Gastrocnemius medialis (tissue), 4 donors: Measurements from ENCODE around the gene IFITM10. TPM values are rescaled to one million over a fixed set of nuclear protein-coding genes. Genes with fewer than 3 reads are reported as not detected.
A peak's percentile ranks its signal among the peaks of the same experiment; 100 is the strongest.

Experiments used
- ATAC-seq, 2 donors: fragments of 150-250 bp; one replicate each; pipeline ENCODE4 v1.9.1; 2016
- DNase-seq, 2 donors: peaks; one replicate each; pipeline ENCODE4 v3.0.0-alpha.2; 2019
- H3K27ac ChIP-seq, 4 donors: fragments of 200-600 bp; sonication (generic); 1 replicate in 1 of 4; 2 replicates in 3 of 4; pipeline ENCODE4 v1.5.1; 2016 to 2018; ENCODE audit warnings: mild to moderate bottlenecking in 2 of 4, moderate library complexity in 1 of 4
- H3K27me3 ChIP-seq, 3 donors: fragments of 200-600 bp; sonication (generic) in 2 of 3; 1 replicate in 1 of 3; 2 replicates in 2 of 3; pipeline versions ENCODE4 v1.5.1 to v1.6.0; 2016 to 2019; ENCODE audit warnings: mild to moderate bottlenecking in 1 of 3, moderate library complexity in 1 of 3
- H3K36me3 ChIP-seq, 2 donors: fragments of 200-600 bp; sonication (generic) in 1 of 2; one replicate each; pipeline ENCODE4 v1.5.1; 2017 to 2018
- H3K4me1 ChIP-seq, 2 donors: fragments of 200-600 bp; sonication (generic) in 1 of 2; one replicate each; pipeline ENCODE4 v1.5.1; 2016 to 2017; ENCODE audit warnings: mild to moderate bottlenecking in 2 of 2
- H3K4me3 ChIP-seq, 4 donors: fragments of 200-600 bp; sonication (generic) in 3 of 4; 1 replicate in 1 of 4; 2 replicates in 3 of 4; pipeline ENCODE4 v1.5.1; 2016 to 2019; ENCODE audit warnings: mild to moderate bottlenecking in 2 of 4
- H3K9me3 ChIP-seq, 3 donors: fragments of 200-600 bp; sonication (generic) in 2 of 3; 1 replicate in 1 of 3; 2 replicates in 2 of 3; pipeline ENCODE4 v1.5.1; 2016 to 2019
- CTCF ChIP-seq, 5 experiments: fragments of 450-650 bp in 3 of 5; fragments of 200-600 bp in 2 of 5; sonication (generic) in 2 of 5; IDR thresholded peaks in 4 of 5; conservative IDR thresholded peaks in 1 of 5; 1 replicate in 4 of 5; 2 replicates in 1 of 5; pipeline ENCODE4 v1.5.1; 2016 to 2019; ENCODE audit warnings: antibody characterized with exemption in 5 of 5, mild to moderate bottlenecking in 3 of 5, moderate library complexity in 3 of 5
- POLR2A ChIP-seq, 2 donors: fragments of 450-650 bp; IDR thresholded peaks; one replicate each; pipeline ENCODE4 v1.6.1; 2017; ENCODE audit warnings: antibody characterized with exemption in 2 of 2, mild to moderate bottlenecking in 2 of 2, moderate library complexity in 2 of 2
- in situ Hi-C, 4 donors: fragments of 200-750 bp; cut with MboI; loops; one replicate each; pipeline versions ENCODE4 v1.15.0 to v1.8.0; 2017; ENCODE audit warnings: low sequenced_read_pairs in 4 of 4
- intact Hi-C: fragments of 100-400 bp; cut with DNase I; formaldehyde crosslinking; loops from one replicate; pipeline ENCODE4 v1.15.1; 2023; ENCODE audit warnings: low total_unique reads
- total RNA-seq, 4 donors: library from RNA; depleted of rRNA; stranded (reverse); fragments of >200 nt; gene quantifications; one replicate each; pipeline versions ENCODE4 v1.1.0 to v1.2.3, GENCODE V29; 2016

Gene IFITM10
- total RNA-seq, 4 donors from 2014 or later = 1.1 to 7.2 (median 4.9) TPM

- ATAC-seq = peak; percentile 57 to 65
These were observed 10.1 kb upstream of the IFITM10 start for GRCh38 chr11:1760351-1761109.

GRCh38 chr11:1759851-1760220 lies 9.4 kb upstream of the IFITM10 start:
- peak overlapping the region; percentile 98 to 100 (median 100) for H3K27ac ChIP-seq
- no peak for DNase-seq
- H3K27me3 ChIP-seq = no peaks in the 10 kb centered on the region
- H3K36me3 ChIP-seq = peaks cover 0 to 47% of the 10 kb centered on the region in 2 donors
- in situ Hi-C loops (no loop called here), intact Hi-C loops (loop anchor here (10.0 kb wide), 1 partner anchor 625 kb away; no protein-coding TSS in a partner anchor)
- peaks cover 68 to 74% of the 10 kb centered on the region in 2 donors for H3K4me1 ChIP-seq
- no peak for TF ChIP-seq POLR2A (IDR thresholded peaks at IDR 0.05)
- no peak for TF ChIP-seq CTCF (IDR thresholded peaks at IDR 0.05 in 4 of 5, conservative IDR thresholded peaks at IDR 0.05 in 1 of 5)
- no peak for ATAC-seq
- peak overlapping the region; percentile 20 to 99 (median 42) for H3K4me3 ChIP-seq
- no peaks in the 10 kb centered on the region for H3K9me3 ChIP-seq

More at GRCh38 chr11:1760351-1761109, 10.1 kb upstream of the IFITM10 start:
- peak overlapping the region; percentile 79 to 99 (median 94) for H3K4me3 ChIP-seq
- TF ChIP-seq CTCF (IDR thresholded peaks at IDR 0.05 in 4 of 5, conservative IDR thresholded peaks at IDR 0.05 in 1 of 5) = no peak
- TF ChIP-seq POLR2A (IDR thresholded peaks at IDR 0.05) = peak; percentile 43 to 66
- in situ Hi-C loops = no loop called here
- peak overlapping the region; percentile 98 to 100 (median 100) for H3K27ac ChIP-seq
- peaks cover 0 to 40% of the 10 kb centered on the region in 2 donors for H3K36me3 ChIP-seq
- no peaks in the 10 kb centered on the region for H3K27me3 ChIP-seq
- intact Hi-C loops = loop anchor here (10.0 kb wide), 1 partner anchor 624 kb away; no protein-coding TSS in a partner anchor
- DNase-seq = peak; percentile 91 to 95
- H3K9me3 ChIP-seq = no peaks in the 10 kb centered on the region
- peaks cover 67 to 68% of the 10 kb centered on the region in 2 donors for H3K4me1 ChIP-seq

- TF ChIP-seq CTCF (IDR thresholded peaks at IDR 0.05 in 4 of 5, conservative IDR thresholded peaks at IDR 0.05 in 1 of 5) (no peak), POLR2A (IDR thresholded peaks at IDR 0.05) (no peak)
- Histone ChIP-seq H3K27me3 (no peaks in the 10 kb centered on the region), H3K9me3 (no peaks in the 10 kb centered on the region), H3K4me3 (peak overlapping the region in 1 of 4 donors; percentile 20), H3K4me1 (peaks cover 65 to 75% of the 10 kb centered on the region in 2 donors), H3K27ac (peak overlapping the region; percentile 98 to 100 (median 100)), H3K36me3 (peaks cover 0 to 51% of the 10 kb centered on the region in 2 donors)
- intact Hi-C loops (no loop called here), in situ Hi-C loops (no loop called here)
- no peak for DNase-seq
- no peak for ATAC-seq
These were observed 8.9 kb upstream of the IFITM10 start for GRCh38 chr11:1759151-1759850.

GRCh38 chr11:1758611-1759150 lies 8.3 kb upstream of the IFITM10 start:
- no peak for DNase-seq
- Histone ChIP-seq H3K9me3 (no peaks in the 10 kb centered on the region), H3K27me3 (no peaks in the 10 kb centered on the region), H3K27ac (peak overlapping the region; percentile 98 to 100 (median 100)), H3K4me3 (no peak overlapping the region), H3K36me3 (peaks cover 0 to 55% of the 10 kb centered on the region in 2 donors), H3K4me1 (peaks cover 68 to 77% of the 10 kb centered on the region in 2 donors)
- in situ Hi-C loops (no loop called here), intact Hi-C loops (no loop called here)
- TF ChIP-seq CTCF (IDR thresholded peaks at IDR 0.05 in 4 of 5, conservative IDR thresholded peaks at IDR 0.05 in 1 of 5) = no peak
- TF ChIP-seq POLR2A (IDR thresholded peaks at IDR 0.05) = no peak
- ATAC-seq = no peak
